NCI-H526 treated with DMSO at 0.1 percent for 48 hours (cell line): ENCODE results near the gene OR11H6.
"Not testable (repeated sequence)": the region's sequence is repeated elsewhere in the genome, so short reads cannot be mapped to it uniquely, and the experiment has no call there.

Source experiments
- DNase-seq: peaks from one replicate; lab custom pipeline; 2025; lab: John Stamatoyannopoulos, UW

Gene OR11H6

GRCh38 chr14:20262642-20263128 is 39.2 kb downstream of the OR11H6 start:
- DNase-seq = no peak

- not testable (repeated sequence) for DNase-seq
Measured at GRCh38 chr14:20264361-20264760, 40.9 kb downstream of the OR11H6 start.

GRCh38 chr14:20274062-20274461 is 50.6 kb downstream of the OR11H6 start:
- DNase-seq = no peak
